Measurements from ENCODE around the gene BSDC1. TPM values are rescaled to one million over a fixed set of nuclear protein-coding genes. Genes with fewer than 3 reads are reported as not detected.

The BSDC1 gene
- total and polyA plus RNA-seq, 10 of the 15 experiments (the other 5 are each of a cell fraction or from before 2014, with no cell fraction given): 3.0 to 39.7 (median 22.8) TPM

DNA sequence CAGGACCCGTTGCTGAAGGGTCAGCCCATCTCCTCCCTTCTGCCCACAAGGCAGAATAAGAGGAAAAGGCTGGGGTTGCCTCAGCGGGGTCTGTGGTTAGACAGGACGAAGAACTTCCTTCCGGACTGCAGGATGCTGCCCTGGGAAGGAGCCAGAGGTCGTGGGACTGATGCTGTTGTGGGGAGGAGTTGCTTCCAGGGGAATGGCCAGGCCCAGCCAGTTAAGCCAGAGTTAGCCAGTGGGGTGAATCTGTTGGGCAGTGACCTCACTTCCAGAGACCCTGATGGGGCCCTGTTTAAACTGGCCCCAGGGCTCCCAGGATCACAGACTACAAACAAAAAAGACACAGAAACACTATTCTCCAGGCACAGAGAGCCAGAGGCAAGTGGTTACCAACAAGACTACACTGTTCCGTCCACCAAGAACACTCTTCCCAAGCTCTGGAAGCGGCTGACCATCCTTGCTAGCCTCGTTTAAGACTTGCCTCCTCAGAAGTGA, 45.0 kb downstream of the BSDC1 start (continued):
- no peak for TF ChIP-seq NFIC (IDR thresholded peaks at IDR 0.05; ENCODE audit: low read depth, low read length)
- no peak for TF ChIP-seq EGR1 (IDR thresholded peaks at IDR 0.05; ENCODE audit: borderline replicate concordance in 1 of 2, low read depth in 2 of 2, low read length in 2 of 2)
- TF ChIP-seq SMAD5 (IDR thresholded peaks at IDR 0.05; ENCODE audit: low read depth): no peak

DNA sequence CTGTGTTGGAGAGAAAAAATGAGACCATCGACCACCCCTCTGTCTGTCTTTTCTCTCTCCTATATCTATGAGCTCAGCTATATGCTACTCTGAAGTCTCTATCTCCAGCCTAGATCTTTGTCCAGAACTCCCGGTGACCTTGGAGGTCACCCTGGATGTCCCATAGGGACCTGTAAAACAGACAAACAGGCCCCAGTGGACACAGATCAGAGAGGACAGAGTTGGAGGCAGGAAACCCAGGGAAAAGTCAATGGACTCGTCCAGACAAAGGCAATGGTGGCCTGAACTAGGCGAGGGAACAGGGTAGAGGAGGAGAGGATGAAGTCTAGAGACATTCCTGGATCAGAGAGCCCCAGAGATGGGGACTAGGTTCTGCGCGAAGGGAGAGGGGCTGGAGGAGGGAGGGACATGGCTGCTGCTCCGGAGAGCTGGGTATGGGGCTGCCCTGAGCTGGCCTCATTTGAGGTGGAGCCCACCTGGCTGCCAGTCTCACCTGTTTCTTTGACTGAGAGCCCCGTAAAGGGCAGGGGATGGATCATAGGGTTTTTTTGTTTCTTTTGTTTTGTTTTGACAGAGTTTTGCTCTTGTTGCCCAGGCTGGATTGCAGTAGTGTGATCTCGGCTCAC, 47.6 kb downstream of the BSDC1 start:
- TF ChIP-seq SREBF2 (IDR thresholded peaks at IDR 0.05; ENCODE audit: low read length): no peak
- Histone ChIP-seq H3K4me3 (no peak overlapping the region), H3K4me1 (ENCODE audit: control insufficient read depth, insufficient read depth, low read length) (peaks cover 17% of the 10 kb centered on the region), H2AFZ (ENCODE audit: control insufficient read depth, low read depth, low read length) (no peak overlapping the region), H3K9ac (ENCODE audit: control insufficient read depth, insufficient read depth, low read length) (no peak overlapping the region), H3K27ac (ENCODE audit: control insufficient read depth, insufficient read depth) (no peak overlapping the region), H3K79me2 (ENCODE audit: control insufficient read depth, insufficient read depth, low read length) (no peaks in the 10 kb centered on the region; the same call in 1 of the 2 replicates), H3K36me3 (ENCODE audit: control insufficient read depth in 2 of 2, insufficient read depth in 2 of 2, low read length in 1 of 2) (no peaks in the 10 kb centered on the region), H3K9me3 (replicated peaks; ENCODE audit: control insufficient read depth, insufficient read depth, low read length) (no peaks in the 10 kb centered on the region), H4K20me1 (ENCODE audit: control insufficient read depth, insufficient read depth) (no peaks in the 10 kb centered on the region), H3K27me3 (replicated peaks in 1 of 2; ENCODE audit: control insufficient read depth in 2 of 2, insufficient read depth in 2 of 2, low read length in 1 of 2) (no peaks in the 10 kb centered on the region), H3K4me2 (ENCODE audit: control insufficient read depth, insufficient read depth) (no peak overlapping the region)
- in situ Hi-C loops (cut with MboI): no loop called here
- ChIA-PET CTCF (interaction anchor here (1.1 kb wide), 1 partner anchor 9 kb away, joined by 3 read pairs; no protein-coding TSS in a partner anchor), SMC1A (ENCODE audit: uncharacterized antibody, unreplicated experiment) (interaction anchor here (1.6 kb wide), 1 partner anchor 9 kb away, joined by 3 read pairs; no protein-coding TSS in a partner anchor), RAD21 (ENCODE audit: unreplicated experiment) (interaction anchor here (1.0 kb wide), 1 partner anchor 10 kb away, joined by 3 read pairs; no protein-coding TSS in a partner anchor), POLR2A (interaction anchor here (1.2 to 1.5 kb wide), 2 partner anchors 11 to 48 kb away, joined by 3 to 4 read pairs; partner anchors contain the start of genes BSDC1 and MARCKSL1)
- WGBS (ENCODE audit: insufficient coverage, insufficient replicate concordance, low lambda C conversion rate, missing lambda C conversion rate): 41% methylated on average over 7 of the region's 9 CpGs
- no peak for FAIRE-seq
- intact Hi-C loops (cut with micrococcal nuclease; ENCODE audit: unreplicated experiment): no loop called here
- ATAC-seq: no peak
- no TSS peak for BruUV-seq (replicated peaks)
- DNase-seq (ENCODE audit: low read depth, low spot score): no peak

All from GM12878 (cell line).